HUES48 (cell line): ENCODE measurements around the gene ARHGEF6.
"Not testable (repeated sequence)": the region's sequence is repeated elsewhere in the genome, so short reads cannot be mapped to it uniquely, and the experiment has no call there.

Experiments
- H3K27ac ChIP-seq: one replicate; pipeline ENCODE4 v1.7.0; 2013; ENCODE audit warnings: low read depth, low read length, inconsistent platforms
- H3K27me3 ChIP-seq: 2 replicates; pipeline ENCODE4 v1.6.1; 2013; ENCODE audit warnings: mild to moderate bottlenecking, low read length; ENCODE audit not compliant: control insufficient read depth, insufficient read depth
- H3K36me3 ChIP-seq: 2 replicates; pipeline ENCODE4 v1.6.1; 2013; ENCODE audit warnings: low read length; ENCODE audit not compliant: control insufficient read depth, insufficient read depth
- H3K4me1 ChIP-seq: 2 replicates; pipeline ENCODE4 v1.6.1; 2013; ENCODE audit warnings: mild to moderate bottlenecking, low read length; ENCODE audit not compliant: control insufficient read depth, insufficient read depth
- H3K4me3 ChIP-seq: 2 replicates; pipeline ENCODE4 v1.5.1; 2013; ENCODE audit warnings: mild to moderate bottlenecking, low read depth, low read length
- H3K9ac ChIP-seq: 2 replicates; pipeline ENCODE4 v1.6.1; 2013; ENCODE audit warnings: mild to moderate bottlenecking, low read depth, low read length, moderate library complexity
- H3K9me3 ChIP-seq: 2 replicates; pipeline ENCODE4 v1.6.1; 2013; ENCODE audit warnings: low read length; ENCODE audit not compliant: control insufficient read depth, insufficient read depth

The ARHGEF6 gene

DNA sequence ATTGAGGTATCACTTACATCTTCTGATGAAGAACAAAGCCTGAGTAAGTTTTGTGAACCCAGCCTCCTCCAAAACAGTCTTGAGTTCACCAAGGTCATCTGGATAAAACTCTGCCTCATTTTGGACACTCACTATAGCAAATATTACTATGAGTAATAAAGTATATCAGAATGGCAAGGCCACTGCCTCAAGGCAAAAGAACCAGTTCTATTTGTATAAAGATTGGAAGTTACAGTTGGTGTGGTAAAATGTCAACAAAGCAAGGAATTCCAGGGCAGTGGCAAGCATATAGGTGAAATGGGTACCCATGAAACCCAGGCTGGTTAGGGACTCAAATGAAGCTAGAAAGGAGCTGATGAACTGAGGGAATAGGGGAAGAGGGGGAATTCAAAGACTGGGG is 2.4 kb upstream of the ARHGEF6 start:
- Histone ChIP-seq H3K9me3 (no peaks in the 10 kb centered on the region), H3K4me3 (no peak overlapping the region), H3K27ac (no peak overlapping the region), H3K4me1 (peaks cover 8% of the 10 kb centered on the region; the same call in 1 of the 2 replicates), H3K9ac (no peak overlapping the region), H3K36me3 (no peaks in the 10 kb centered on the region), H3K27me3 (0 out of 2 replicates have a peak, but pooled peaks cover 2% of the 10 kb centered on the region)

DNA sequence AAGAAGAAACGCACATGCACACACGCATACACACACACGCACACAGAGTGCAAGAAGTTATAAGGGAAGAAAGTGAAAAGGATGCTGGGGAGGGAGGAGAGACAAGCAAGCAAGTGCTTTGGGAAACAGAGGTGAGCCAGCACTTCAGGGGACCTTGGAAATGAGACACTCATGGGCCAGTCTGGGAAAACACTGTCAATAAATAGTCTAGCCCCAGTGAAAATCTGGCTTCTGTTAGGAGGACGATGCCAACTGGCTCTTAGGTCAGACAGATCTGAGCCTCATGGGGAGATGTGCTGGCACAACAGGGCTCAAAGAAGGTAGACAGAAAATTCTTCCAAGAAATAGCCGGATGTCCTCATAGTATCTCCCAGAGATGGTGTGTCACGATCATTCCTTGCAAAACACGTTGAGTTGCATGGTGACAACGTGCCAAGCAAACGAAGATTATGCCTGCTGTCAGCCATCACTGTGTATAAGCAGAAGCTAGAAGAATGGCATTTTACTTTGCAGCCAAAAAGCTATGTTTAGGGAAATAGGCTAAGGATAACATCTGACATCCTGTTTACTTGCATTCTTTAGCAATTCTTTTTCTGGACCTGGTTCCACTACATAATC is 557 bp upstream of the ARHGEF6 start:
- Histone ChIP-seq H3K27me3 (0 out of 2 replicates have a peak, but pooled peaks cover 2% of the 10 kb centered on the region), H3K27ac (no peak overlapping the region), H3K9me3 (no peaks in the 10 kb centered on the region), H3K36me3 (no peaks in the 10 kb centered on the region), H3K4me3 (no peak overlapping the region), H3K9ac (no peak overlapping the region), H3K4me1 (peaks cover 8% of the 10 kb centered on the region; the same call in 1 of the 2 replicates)

DNA sequence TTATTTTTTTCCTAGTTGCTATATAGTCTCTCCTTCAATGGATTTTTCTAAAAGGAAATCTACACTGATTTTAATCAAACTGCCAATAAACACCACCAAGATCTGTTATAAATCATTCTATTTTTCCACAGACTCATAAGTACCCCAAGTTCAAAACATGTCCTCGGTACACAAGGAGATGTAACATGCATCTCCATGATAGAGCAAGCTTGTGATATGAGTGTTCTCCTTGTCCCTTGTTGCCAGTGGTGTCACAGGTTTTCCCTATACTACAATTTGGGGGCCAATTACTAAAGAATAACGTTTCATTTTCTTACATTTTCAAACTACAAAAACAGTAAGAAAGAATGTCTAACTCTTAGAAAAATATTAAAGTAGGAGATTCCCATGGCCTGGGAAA is 491 bp downstream of the ARHGEF6 start:
- no peak overlapping the region for H3K4me3 ChIP-seq
- H3K27me3 ChIP-seq: 0 out of 2 replicates have a peak, but pooled peaks cover 2% of the 10 kb centered on the region
- no peak overlapping the region for H3K27ac ChIP-seq
- H3K9me3 ChIP-seq: no peaks in the 10 kb centered on the region
- peaks cover 8% of the 10 kb centered on the region; the same call in 1 of the 2 replicates for H3K4me1 ChIP-seq
- H3K9ac ChIP-seq: no peak overlapping the region
- H3K36me3 ChIP-seq: no peaks in the 10 kb centered on the region

DNA sequence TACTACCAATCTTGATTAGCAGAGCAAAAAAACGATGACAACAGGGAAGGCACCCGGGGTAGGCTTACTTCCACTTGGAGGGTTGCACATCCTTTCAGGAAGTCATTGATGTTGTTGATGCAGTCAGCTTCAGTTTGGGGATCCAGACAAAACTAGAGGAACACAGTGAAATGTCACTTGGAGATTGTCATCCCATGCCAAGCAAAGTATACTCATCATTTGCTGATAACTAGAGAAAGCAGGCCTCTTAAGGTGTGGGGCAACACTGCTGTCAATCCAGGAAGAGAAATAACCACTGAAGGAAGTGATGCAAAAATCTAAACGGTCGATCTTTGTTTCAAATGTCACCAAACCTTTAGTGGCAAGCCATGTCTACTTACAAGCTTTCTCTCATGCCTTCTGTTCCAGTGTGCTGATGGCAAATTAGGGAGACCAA is 1.4 kb downstream of the ARHGEF6 start:
- Histone ChIP-seq H3K4me3 (no peak overlapping the region), H3K9me3 (no peaks in the 10 kb centered on the region), H3K27me3 (0 out of 2 replicates have a peak, but pooled peaks cover 2% of the 10 kb centered on the region), H3K9ac (no peak overlapping the region), H3K36me3 (no peaks in the 10 kb centered on the region), H3K27ac (no peak overlapping the region), H3K4me1 (peaks cover 8% of the 10 kb centered on the region; the same call in 1 of the 2 replicates)

DNA sequence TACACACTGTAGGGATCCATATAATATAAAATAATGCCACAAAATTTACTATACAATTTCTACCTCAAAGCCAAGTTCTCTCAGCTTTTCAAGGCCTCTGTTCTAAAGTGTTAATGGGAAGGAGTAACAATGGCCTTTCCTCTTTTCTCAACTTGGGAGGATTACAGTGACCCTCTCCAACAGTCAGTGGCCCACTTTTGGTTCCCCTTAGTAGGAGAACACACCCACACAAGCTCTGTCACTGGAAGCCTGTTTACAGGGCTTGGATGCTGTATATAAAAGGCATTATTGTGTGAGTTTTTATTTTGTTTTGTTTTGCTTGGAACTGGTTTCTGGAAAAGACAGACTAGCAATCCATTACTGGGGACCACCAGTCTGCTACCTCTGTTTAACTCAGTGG is 1.8 kb downstream of the ARHGEF6 start:
- Histone ChIP-seq H3K27ac (no peak overlapping the region), H3K27me3 (0 out of 2 replicates have a peak, but pooled peaks cover 2% of the 10 kb centered on the region), H3K4me1 (peaks cover 8% of the 10 kb centered on the region; the same call in 1 of the 2 replicates), H3K36me3 (no peaks in the 10 kb centered on the region), H3K9me3 (no peaks in the 10 kb centered on the region), H3K4me3 (no peak overlapping the region), H3K9ac (no peak overlapping the region)

DNA sequence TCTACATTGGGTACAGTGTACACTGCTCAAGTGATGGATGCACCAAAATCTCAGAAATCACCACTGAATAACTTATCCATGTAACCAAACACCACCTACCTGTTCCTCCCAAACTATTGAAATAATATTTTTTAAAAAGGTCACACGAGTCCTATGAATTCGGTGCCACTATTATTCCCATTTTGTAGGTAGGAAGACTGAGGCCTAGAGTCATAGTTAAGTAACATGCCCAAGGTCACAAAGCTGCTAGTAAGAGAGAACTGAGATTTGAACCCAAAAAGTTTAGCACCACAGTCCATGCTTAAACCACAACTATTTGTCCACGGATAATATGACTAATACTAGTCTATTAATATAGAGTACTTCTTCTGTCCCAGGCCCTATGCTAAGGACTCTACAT is 2.7 kb downstream of the ARHGEF6 start:
- Histone ChIP-seq H3K27ac (no peak overlapping the region), H3K4me3 (no peak overlapping the region), H3K27me3 (0 out of 2 replicates have a peak, but pooled peaks cover 2% of the 10 kb centered on the region), H3K9ac (no peak overlapping the region), H3K4me1 (peaks cover 8% of the 10 kb centered on the region; the same call in 1 of the 2 replicates), H3K36me3 (no peaks in the 10 kb centered on the region), H3K9me3 (no peaks in the 10 kb centered on the region)

DNA sequence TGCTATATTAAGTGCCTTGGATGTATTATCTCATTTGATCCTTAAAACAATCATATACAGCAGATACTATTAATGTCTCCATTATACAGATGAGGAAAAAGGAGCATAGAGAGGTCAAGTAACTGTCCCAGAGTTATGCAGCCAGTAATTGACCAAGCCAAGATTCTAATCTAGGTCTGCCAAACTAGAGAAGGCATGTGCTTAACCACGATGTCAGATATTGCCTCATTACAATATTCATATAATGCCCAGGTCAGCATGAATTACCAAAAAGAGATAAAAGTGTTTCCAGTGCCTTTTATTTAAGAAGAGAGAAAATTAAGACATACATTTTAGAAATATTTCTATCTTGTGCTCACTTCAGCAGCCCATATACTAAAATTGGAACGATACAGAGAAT is 7.1 kb downstream of the ARHGEF6 start:
- no peak overlapping the region for H3K27ac ChIP-seq
- no peak overlapping the region for H3K4me3 ChIP-seq
- H3K36me3 ChIP-seq: no peaks in the 10 kb centered on the region
- H3K9ac ChIP-seq: no peak overlapping the region
- no peaks in the 10 kb centered on the region for H3K27me3 ChIP-seq
- 0 out of 2 replicates have a peak, but pooled peaks cover under 1% of the 10 kb centered on the region for H3K4me1 ChIP-seq
- H3K9me3 ChIP-seq: no peaks in the 10 kb centered on the region

DNA sequence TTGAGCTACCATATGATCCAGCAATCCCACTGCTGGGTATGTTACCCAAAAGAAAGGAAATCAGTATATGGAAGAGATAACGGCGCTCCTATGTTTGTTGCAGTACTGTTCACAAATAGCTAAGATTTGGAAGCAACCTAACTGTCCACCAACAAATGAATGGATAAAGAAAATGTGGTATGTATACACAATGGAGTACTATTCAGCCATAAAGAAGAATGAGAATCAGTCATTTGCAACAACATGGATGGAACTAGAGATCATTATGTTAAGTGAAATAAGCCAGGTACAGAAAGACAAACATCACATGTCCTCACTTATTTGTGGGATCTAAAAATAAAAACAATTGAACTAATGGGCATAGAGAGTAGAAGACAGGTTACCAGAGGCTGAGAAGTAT is 8.9 kb downstream of the ARHGEF6 start:
- not testable (repeated sequence) for H3K27me3 ChIP-seq, H3K4me3 ChIP-seq, H3K36me3 ChIP-seq, H3K4me1 ChIP-seq, H3K9me3 ChIP-seq, H3K27ac ChIP-seq, H3K9ac ChIP-seq

DNA sequence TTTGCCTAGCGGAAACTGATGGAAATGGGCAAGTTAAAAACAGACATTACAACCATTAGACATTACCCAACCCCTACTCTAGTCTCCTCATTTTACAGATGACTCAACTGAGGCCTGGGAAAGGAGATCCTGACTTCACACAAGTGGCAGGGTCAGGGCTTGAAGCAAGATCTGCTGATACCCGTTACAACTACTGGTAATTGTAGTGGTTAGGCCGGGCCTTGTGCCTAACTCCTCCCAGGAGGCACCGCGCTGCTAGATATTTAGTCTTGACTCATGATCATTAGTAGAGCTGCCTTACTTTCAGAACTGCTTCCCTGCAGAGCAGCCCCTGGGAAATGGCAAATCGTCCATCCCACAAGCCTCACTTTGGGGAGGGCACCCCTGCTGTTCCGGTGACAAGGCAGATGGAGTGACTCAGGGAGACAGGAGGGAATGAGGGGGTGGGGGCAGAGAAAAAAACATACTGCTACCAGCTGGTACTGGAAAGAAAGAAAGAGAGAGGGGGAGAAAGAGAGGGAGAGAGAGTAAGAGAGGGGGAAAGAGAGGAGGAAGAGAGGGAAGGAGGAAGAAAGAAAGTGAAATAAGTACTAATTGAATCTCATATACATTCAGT is 12.2 kb downstream of the ARHGEF6 start:
- Histone ChIP-seq H3K27ac (peak overlapping the region; percentile 46), H3K9me3 (no peaks in the 10 kb centered on the region), H3K9ac (no peak overlapping the region), H3K4me3 (peak overlapping the region; percentile 75; the same call in 1 of the 2 replicates), H3K36me3 (no peaks in the 10 kb centered on the region), H3K4me1 (peaks cover 20% of the 10 kb centered on the region), H3K27me3 (peaks cover 21% of the 10 kb centered on the region)

DNA sequence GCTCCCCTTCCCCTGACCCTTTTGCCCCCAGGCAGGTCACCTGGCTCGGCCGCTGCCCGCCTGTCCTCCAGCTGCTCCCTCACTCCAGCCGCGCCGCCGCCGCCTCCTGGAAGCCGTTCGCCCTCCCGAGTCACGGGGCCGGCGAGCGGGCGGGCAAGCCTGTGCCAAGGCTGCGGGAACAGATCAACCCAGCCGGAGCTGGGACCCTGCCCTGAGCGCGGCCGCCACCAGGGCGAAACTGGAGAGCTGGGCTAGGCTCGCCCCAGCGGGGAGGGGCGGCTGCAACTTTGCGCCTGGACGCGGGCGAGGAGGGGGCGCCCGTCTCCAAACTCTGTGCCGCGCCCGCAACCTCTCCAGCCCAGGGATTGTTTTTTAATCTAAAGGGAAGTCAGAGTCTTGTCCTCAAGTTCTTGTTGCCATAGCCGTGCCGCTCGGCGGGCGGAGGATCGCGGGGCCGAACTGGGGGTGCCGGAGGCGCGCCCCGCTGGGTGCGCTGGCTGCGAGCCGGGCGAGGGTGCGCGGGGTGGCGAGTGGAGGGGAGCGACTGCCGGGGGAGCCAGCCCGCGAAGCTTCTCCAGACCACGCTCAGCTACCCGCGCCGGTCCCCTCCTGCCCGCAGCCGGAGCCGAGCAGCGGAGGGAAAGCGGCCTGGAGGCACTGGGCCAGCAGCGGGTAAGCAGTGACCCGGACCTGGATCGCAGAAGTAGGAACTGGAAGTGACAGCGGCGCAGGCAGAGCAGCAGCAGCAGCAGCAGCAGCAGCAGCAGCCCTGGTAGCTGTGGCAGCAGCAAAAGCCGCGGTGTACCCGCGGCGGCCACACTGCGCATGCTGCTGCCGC is 13.4 kb downstream of the ARHGEF6 start:
- Histone ChIP-seq H3K9ac (peak overlapping the region; percentile 33; the same call in 1 of the 2 replicates), H3K36me3 (no peaks in the 10 kb centered on the region), H3K9me3 (no peaks in the 10 kb centered on the region), H3K27ac (peak overlapping the region; percentile 5), H3K27me3 (peaks cover 21% of the 10 kb centered on the region), H3K4me3 (peak overlapping the region; percentile 75), H3K4me1 (peaks cover 20% of the 10 kb centered on the region)

DNA sequence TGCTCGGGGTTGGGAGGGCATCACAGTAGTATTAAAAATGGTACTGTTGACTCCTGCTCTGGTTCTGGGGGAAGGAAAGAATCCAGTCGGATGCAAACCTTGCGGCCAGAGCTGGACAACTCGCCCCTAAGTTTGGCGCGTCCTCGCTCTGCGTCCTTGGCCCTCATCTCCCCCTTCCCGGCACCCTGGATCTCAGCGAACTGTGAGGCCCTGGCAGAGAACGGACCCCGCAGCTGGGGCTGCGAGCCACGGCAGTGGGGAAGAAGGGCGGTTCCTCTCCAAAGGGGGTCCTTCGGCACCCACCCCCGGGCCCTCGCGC is 14.0 kb downstream of the ARHGEF6 start:
- peaks cover 21% of the 10 kb centered on the region for H3K27me3 ChIP-seq
- H3K4me3 ChIP-seq: peak overlapping the region; percentile 75
- H3K4me1 ChIP-seq: peaks cover 20% of the 10 kb centered on the region
- no peaks in the 10 kb centered on the region for H3K9me3 ChIP-seq
- no peaks in the 10 kb centered on the region for H3K36me3 ChIP-seq
- H3K9ac ChIP-seq: no peak overlapping the region
- H3K27ac ChIP-seq: no peak overlapping the region
